ENCODE measurements around the gene CCDC148.

GRCh38 chr2:158443606-158444005 is 12.9 kb downstream of the CCDC148 start:
- TF ChIP-seq CTCF (IDR thresholded peaks at IDR 0.05; ENCODE audit: low read depth, low read length) (no peak), POLR2A (IDR thresholded peaks at IDR 0.05; ENCODE audit: extremely low read depth, insufficient read length) (no peak), MYC (IDR thresholded peaks at IDR 0.05; ENCODE audit: low read depth, low read length) (no peak), MAX (IDR thresholded peaks at IDR 0.05; ENCODE audit: low read depth, low read length) (no peak)

Data from NB4 (cell line).